GOT3 (cell line): ENCODE measurements around the gene NPSR1.

Experiments used
- DNase-seq: peaks from one replicate; lab custom pipeline; 2025; ENCODE audit warnings: mixed read lengths; lab: John Stamatoyannopoulos, UW

The NPSR1 gene

GRCh38 chr7:34720289-34720688, 62.3 kb downstream of the NPSR1 start:
- no peak for DNase-seq

GRCh38 chr7:34723338-34723737, 65.3 kb downstream of the NPSR1 start:
- no peak for DNase-seq

- no peak for DNase-seq
These were observed 66.0 kb downstream of the NPSR1 start for GRCh38 chr7:34723866-34724490.

- no peak for DNase-seq
These were observed 68.2 kb downstream of the NPSR1 start for GRCh38 chr7:34726221-34726620.

- DNase-seq = no peak
These were observed 69.5 kb downstream of the NPSR1 start for GRCh38 chr7:34727464-34727995.

- no peak for DNase-seq
These were observed 70.1 kb downstream of the NPSR1 start for GRCh38 chr7:34728156-34728555.

GRCh38 chr7:34734771-34735170, 76.8 kb downstream of the NPSR1 start:
- DNase-seq = no peak

GRCh38 chr7:34735526-34735925, 77.5 kb downstream of the NPSR1 start:
- DNase-seq = no peak

- no peak for DNase-seq
These were observed 81.8 kb downstream of the NPSR1 start for GRCh38 chr7:34739651-34740300.

- no peak for DNase-seq
These were observed 82.8 kb downstream of the NPSR1 start for GRCh38 chr7:34740840-34741239.

- no peak for DNase-seq
These were observed 89.3 kb downstream of the NPSR1 start for GRCh38 chr7:34747176-34747781.

GRCh38 chr7:34747867-34748727, 90.1 kb downstream of the NPSR1 start:
- no peak for DNase-seq

GRCh38 chr7:34748728-34749089, 90.7 kb downstream of the NPSR1 start:
- no peak for DNase-seq

GRCh38 chr7:34749446-34749845, 91.4 kb downstream of the NPSR1 start:
- no peak for DNase-seq

GRCh38 chr7:34750209-34750608, 92.2 kb downstream of the NPSR1 start:
- DNase-seq = no peak

GRCh38 chr7:34750636-34751035, 92.6 kb downstream of the NPSR1 start:
- DNase-seq = no peak

- no peak for DNase-seq
These were observed 94.0 kb downstream of the NPSR1 start for GRCh38 chr7:34751725-34752643.

GRCh38 chr7:34752929-34753328, 94.9 kb downstream of the NPSR1 start:
- DNase-seq = no peak

- no peak for DNase-seq
These were observed 97.0 kb downstream of the NPSR1 start for GRCh38 chr7:34755008-34755407.

GRCh38 chr7:34756025-34756437, 98.0 kb downstream of the NPSR1 start:
- DNase-seq = no peak

GRCh38 chr7:34756691-34757090, 98.7 kb downstream of the NPSR1 start:
- no peak for DNase-seq
